GM12892 (cell line): ENCODE data around the gene PLEKHA4.

Experiments used
- POLR2A ChIP-seq: IDR thresholded peaks from 2 replicates; pipeline ENCODE4 v1.6.1; 2011; ENCODE audit warnings: low read depth, low read length, control low read depth
- TAF1 ChIP-seq: IDR thresholded peaks from 2 replicates; pipeline ENCODE4 v1.6.1; 2011; ENCODE audit warnings: low read depth, mild to moderate bottlenecking, control low read depth, low read length, borderline replicate concordance

DNA sequence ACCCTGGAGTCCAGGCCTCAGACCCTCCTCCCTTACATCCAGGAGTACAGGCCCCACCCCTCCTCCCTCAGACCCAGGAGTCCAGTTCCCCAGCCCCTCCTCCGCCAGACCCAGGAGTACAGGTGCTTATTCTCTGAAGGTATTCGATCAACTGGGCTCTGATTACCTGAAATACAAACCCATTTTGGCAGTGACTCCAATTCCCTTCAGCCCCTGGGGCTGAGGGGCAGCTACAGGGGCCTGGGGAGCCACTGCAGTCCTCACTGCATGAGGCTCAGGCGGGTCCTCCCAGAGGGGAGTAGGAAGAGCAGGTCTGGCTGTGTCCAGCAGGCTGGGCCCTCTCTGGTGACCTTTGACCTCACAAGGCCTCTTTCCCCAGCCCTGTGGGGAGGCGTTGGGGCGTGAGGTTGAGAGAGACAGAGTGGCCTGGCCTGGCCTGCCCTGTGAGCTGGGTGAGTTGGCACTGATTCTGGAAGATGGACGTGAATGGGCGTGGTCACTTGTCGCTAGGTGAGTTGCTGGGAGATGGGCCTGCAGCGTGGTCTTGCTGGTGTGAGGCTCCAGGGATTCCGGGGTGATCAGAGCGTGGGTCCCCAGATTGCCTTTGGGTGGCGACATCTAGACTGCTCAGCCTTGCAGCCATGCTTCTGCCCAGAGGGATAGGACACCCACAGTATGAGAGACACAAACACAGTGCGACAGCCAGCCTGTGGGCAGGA, 60.7 kb downstream of the PLEKHA4 start:
- TF ChIP-seq TAF1 (no peak), POLR2A (no peak)
